CD4-positive, alpha-beta T cell treated with Interferon alpha-2 for 1 hour (primary cell): ENCODE data around the gene ATG2A.
A peak's percentile ranks its signal among the peaks of the same experiment; 100 is the strongest.

Experiments
- DNase-seq, 2 donors: peaks; one replicate each; pipeline ENCODE4 v3.0.0-alpha.2; 2020 to 2022

The ATG2A gene

DNA sequence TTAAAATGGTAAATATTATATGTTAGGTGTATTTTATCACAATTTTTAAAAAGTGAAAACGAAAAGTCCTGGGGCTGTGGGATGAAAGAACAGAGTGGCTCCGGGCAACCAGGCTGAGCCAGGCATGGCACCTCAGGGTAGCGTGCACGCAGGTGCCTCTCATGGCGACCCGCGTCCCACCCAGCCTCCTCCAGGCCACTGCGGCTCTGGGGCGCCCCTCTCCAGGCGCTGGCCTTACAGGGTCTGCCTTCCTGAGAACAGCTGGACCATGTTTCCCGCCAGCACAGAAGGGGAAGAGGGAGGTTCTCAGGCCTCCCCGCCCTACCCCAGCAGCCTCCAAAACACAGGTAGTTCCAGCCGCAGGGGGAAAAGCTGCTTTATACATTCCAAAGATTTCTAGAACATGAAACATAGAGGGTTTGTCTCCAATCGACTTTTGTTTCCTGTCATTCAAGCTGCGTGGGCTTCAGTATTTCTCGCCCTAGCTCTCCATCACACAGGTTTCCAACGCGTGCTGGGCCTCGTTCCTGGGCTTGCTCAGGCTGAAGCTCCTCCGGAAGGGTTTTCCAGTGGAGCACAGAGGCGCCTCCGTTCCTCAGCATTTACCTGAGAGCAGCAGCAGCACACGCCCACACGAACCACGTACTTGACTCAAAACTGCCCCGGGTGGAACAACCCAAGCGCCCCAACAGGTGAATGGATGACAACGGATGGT, 49.1 kb downstream of the ATG2A start:
- DNase-seq = no peak

DNA sequence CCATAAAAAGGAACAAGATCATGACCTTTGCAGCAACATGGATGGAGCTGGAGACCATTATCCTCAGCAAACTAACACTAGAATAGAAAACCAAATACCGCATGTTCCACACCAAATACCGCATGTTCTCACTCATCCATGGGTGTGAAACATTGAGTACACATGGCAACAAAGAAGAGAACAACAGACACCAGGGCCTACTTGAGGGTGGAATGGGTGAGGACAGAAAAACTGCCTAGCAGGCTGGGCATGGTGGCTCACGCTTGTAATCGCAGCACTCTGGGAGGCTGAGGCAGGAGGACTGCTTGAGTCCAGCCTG, 50.9 kb downstream of the ATG2A start:
- peak in 1 of 2 donors; percentile 45 for DNase-seq

DNA sequence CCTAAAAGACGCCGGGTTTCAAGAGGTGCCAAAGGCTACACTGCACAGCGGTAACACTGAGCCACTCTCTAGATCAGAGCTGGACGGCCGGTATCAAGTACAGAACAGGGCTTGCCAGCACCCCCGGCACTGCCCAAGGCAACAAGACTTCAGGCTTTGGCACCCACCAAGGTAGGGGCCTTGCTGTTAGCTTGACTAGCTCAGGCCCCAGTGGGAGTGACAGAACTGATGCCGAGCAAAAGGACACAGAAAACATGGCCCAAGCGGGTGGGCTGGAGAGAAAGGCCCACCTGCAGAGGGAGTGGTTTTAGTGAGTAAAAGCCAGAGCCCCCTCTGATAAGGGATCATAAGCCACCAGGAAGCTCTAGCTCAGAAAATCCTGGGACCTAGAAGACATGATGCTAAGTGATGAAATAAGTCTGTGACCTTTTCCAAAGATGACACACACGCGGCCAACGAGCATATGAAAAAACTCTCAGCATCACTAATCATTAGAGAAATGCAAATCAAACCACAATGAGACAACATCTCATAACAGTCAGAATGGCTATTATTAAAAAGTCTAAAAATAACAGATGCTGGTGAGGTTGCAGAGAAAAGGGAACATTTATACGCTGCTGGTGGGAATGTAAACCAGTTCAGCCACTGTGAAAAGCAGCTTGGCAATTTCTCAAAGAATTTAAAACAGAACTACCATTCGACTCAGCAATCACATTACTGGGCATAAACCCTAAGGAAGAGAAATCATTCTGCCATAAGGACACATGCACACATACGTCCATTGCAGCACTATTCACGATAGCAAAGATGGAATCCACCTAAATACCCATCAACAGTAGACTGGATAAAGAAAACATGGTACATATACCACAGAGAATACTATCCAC, 51.5 kb downstream of the ATG2A start:
- no peak for DNase-seq

DNA sequence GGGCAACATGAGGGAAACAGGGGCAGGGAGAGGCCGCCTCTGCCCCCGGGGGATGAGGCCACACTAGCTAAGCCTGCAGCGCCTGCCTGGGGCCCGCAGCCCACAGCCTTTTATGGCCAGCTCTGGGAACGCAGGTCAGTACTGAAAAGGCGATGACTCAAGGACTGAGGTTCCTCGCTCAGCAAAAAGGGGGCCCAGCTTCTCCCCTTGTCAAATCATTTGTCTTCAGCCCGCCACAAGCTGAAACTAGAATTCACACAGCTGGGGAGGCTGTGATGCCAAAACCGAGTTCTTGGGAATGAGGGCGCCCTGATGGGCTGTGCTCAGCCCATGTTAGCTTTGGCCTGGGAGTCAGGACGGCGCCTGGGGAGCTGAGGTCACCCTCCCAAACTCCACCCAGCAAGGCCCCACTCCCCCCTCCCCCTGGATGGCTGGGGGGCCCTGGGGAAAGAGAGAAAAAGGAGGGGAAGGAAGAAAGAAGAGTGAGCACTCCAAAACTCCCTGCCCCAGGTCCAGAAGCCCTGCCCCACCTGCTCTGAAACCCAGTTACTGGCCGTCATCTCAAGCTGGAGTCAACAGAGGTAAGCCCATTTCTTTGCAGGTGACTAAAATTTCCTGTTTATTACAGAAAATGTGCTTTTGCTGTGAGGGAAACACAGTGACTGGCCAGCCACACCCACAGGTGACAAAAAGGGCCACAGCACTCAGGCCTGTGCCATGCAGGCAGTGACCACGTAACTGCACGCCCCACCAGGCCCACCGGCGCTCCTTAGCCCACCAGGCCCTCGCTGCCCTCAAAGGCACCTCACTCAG, 52.3 kb downstream of the ATG2A start:
- DNase-seq = peak in 1 of 2 donors; percentile 53

DNA sequence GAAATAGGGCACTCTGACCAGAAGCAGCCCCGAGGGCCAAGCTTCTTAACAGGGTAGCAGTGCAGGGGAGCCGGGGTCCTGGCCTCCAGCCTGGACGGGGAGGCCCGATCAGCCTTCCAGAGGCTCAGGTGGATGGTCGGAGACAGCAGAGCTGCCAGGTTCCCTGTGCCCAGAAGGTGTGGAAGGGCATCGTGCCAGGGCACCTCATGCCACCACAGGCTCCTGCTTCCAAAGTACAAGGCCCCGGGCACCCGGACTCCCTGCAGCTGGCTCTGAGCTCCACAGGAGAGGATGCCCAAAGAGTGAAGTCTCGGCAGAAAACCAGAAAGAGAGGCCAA, 52.9 kb downstream of the ATG2A start:
- no peak for DNase-seq

DNA sequence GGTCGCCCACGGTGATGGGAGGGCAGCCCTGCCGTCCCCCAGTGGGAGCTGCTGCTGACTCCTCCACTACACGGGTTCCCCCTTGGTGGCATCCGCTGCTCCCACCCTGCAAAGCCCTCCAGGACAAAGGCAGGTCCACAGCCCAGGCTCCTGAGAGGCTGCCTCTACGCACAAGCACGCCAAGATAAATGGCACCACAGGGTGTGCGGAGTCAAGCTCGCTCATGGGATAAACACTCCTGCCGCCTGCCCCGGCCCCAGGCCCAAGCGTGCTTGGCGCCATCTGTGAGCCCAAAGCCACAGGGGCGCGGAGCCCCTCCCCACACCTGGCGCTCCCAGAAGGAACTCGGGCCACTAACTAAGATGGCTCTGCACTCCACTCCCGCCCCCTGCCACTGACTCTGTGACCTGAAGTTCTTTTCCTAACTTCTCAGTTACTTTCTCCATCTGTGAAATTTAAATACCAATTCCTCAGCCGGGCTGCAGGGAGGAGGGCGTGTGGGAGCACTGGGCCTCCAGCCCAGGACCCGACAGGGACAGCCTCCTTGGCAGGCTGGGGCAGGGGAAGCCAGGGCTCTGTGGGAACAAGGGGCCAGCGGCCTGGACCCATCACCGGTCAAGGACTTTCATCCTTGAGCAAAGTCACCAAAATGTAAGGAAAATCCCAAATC, 53.5 kb downstream of the ATG2A start:
- no peak for DNase-seq

DNA sequence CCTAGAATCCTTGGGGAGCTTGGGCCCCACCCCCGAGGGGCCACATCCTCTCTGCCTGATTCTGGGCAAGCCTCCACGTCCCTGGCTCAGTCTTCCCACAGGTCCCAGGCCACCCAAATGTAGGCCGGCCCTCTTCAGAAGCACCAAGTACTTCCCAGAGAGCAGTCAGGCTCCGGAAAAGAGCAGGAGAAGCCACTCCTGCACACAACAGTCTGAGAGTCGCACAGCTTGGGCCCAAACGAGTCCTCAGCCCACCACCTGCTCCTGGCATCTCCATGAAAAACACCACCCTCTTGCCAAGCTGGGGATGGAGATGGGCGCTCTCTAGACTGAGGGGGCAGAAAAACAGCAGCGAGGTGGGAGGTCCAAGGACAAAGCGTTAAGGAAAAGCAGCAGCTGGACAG, 54.0 kb downstream of the ATG2A start:
- DNase-seq = no peak

DNA sequence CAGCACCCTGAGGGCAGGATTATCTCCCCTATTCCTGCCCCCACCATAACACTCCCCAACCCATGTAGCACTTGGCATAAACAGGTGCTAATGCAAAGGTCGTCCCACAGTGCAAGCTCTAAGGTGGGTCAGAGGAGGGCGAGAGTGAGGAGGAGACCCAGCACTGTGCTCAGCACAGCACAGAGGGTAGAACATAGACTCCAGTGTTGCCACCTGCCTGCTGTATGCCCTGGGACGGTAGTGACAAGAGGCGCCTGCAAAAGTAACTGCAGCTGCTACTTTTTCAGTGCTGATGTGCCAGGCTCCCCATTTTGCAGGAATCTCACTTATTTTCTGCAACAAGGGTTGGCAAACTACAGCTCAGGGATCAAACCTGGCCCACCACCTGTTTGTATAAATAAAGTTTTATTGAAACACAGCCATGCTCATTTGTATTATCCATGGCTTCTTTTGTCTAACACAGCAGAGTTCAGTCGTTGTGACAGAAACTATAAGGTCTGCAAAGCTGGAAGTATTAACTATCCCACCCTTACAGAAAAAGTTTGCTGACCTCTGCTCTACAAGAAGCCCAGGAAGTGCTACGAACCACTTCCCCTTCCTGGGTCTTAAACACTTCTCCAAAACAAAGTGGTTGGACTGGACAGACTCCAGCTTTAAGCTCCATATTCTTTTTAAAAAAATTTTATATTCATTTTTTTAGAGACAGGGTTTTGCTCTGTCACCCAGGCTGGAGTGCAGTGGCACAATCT, 55.6 kb downstream of the ATG2A start:
- DNase-seq = peak in 1 of 2 donors; percentile 41

DNA sequence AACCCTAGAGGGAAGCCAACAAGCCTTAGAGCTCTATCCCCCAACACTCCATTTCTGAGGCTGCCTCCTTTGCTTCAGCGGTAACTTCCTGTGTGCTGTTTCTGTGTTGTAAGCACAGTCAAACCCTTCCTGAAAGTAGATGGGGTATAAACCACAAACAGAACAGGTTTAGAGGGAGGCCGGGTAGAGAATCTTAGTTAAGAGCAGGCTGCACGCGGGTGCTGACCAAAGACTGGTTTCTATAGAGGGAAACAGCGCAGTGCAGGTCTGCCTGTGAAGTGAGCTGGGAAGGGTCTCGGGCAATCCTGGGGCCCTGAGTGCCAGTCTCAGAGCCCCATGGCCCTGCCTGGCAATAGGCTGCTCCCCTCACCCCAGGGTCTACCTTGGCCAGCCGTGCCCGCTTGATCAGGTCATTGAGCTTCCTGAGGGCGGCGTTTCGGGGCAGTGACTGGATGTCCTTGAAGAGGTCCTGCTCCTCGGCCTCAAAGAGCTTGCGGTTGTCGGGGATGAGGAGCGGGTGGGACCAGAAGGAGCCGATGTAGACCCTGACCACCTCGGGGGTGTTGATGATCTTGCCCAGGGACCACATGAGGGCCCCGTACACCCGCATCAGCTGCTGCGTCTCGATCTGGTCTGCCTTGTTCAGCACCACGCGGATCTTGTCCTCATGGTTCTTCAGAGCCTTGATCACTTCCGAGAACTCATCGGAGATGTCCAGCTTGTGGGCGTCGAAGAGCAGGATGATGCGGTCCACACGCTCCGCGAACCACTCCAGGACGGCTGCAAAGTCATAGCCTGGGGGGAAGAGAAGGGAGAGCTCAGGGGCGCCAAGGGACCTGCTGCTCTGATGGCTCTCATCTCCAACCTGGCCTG, 57.2 kb downstream of the ATG2A start:
- peak; percentile 54 to 79 for DNase-seq

DNA sequence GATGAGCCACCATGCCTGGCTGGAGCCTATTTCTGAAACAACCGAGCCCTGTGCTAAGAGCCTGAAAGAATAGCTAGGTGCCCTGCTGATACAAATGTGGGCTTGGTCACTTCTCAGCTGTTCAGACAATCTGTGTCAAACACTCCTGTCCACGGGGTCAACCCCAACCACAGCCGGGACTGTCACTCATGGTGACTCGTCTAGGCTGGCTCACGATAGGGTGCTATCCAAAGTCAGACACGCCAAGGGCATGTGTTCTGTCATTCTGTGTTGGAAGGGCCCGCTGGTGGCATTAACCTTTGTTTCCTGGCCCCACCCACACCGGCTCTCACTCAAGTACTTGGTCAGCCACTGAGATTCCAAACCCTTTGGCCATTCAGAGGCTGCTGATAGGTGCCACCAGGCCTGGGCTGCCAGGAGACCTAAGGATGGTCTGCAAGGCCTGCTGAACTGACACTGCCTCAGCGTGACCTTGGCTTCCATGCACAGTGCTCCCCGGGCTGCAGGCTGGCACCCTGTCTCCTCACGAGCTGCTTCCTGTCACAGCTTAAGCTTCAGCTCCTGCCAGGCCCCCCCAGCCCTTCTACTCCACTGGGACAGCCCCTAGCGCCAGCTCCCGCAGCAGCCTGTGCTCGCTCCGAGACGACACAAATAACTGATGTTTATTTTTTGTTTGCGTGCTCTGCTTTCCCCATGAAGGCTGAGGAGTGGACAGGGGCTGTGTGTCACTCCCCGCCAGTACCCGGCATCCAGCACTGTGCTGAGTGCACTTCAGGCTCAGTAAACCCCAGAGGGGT, 58.3 kb downstream of the ATG2A start:
- DNase-seq = peak in 1 of 2 donors; percentile 71

DNA sequence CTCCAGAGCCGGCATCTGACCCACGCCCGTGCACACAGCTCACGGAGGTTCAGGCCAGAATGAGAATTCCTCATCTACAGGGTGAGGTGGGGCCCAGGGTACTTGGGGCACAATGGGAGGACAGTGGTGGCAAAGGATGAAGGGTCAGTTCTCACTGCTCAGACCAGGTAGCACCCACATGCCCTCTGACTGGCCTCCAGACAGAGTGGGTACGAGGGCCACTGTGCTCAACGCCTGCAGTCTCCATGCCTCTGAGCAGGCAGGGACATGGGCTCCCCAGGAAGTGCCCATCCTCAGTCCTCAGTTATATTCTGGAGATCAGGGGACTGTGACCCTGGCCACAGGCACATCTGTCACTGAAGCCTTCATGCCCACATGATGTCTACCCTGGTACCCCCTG, 59.5 kb downstream of the ATG2A start:
- DNase-seq = no peak

DNA sequence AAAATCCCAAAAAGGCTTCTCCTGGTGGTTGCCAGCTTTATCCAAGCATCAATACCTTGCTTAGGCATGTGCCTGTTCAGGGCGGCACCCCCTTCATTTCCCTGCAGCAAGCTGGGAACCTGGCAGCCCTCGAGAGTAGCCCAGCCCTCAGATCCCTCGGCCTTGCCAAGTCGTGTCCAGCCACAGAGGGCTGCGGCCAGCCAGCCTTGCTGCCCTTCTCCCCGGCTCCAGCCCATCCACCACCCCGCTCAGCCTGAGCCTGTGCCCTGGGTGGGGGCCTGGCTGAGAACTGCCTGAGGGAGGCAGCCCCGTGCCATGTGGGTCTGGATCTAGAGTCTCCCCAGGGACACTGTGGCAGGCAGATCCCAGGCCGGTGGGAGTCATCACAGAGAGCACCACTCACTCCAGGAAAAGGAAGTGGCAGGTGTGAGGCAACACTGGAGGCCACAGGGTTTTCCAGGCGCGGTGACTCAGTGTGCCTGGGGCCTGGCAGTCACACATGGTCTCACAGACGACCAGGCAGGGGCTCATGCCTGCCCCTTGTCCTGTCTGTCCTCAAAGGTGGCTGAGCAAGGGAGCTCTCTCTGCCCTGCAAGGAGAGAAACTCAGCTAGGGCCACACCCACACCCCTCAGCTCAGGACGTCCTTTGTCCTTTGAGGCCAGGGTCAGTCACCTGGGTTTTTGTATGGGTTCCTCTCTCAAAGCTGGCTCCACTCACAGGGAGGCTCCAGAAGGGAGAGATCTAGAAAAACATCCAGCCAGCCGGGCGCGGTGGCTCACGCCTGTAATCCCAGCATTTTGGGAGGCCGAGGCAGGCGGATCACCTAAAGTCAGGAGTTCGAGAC, 60.4 kb downstream of the ATG2A start:
- DNase-seq = peak in 1 of 2 donors; percentile 70

DNA sequence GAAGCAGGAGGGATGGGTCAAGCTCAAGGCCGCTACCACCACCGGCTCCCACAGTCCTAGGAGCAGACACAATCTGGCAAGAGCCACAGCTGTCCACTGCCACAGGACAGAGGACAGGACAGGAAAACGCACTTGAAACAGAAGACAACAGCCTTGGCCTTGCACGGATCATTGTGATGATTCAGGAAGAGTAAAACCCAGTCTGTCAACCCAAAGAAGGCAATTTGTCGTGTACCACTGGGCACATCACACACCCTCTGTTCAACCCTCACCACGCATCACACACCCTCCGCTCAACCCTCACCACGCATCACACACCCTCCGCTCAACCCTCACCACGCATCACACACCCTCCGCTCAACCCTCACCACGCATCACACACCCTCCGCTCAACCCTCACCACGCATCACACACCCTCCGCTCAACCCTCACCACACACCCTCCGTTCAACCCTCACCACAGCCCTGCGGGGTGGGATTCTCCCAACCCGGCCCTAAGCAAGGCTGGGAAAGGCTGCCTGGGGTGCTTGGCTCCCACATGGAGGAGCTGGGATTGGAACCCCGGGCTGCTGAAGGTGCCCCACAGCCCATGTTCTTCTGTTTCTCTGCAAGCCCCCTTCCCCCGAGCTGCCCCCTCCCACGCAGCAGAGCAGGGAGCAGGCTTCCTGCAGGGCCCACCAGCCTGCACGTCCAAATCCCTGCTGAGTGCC, 61.3 kb downstream of the ATG2A start:
- DNase-seq = no peak

DNA sequence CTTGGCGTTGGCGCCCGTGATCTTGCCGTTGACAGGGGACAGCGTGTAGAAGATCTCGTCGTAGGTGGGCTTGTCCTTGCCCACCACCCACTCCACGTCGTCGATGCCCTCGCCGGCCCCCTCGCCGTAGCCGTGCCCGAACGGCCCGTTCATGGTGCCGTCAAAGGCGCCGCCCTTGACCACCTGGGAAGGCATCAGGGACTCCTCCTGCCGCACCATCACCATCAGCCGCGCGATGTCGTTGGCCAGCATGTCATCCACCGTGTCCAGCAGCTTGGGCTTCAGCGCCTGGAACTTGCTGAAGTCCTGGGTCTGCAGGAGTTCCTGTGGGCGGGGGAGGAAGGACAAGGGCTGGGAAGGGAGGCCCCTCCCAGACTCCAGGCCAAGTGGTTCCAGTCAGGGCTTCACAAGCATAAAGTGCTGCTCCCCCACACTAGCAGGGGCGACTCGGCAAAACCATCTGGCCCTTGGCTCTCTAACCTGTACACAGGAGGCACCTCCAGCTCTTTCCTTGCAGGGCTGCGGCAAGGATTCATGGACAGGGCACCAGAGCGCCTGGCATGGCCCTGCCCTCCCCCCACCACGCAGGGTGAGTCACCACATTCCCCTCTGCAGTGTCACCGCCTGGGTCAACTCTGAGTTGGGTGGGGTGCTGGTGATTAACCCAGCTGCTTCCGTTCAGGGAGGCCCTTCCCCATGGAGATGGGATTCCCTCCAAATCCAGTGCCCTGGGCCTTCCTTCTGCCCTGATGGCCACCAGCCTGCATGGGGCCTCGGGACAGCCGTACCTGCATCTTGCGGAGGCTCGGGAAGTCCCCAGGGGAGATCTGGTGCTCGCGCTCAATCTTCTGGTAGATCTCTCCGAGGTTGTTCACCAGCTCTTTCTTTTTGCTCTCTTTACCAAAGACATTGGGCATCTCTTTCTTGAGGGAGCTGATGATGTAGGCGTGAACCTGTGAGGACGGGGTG, 62.2 kb downstream of the ATG2A start:
- DNase-seq = peak in 1 of 2 donors; percentile 68

DNA sequence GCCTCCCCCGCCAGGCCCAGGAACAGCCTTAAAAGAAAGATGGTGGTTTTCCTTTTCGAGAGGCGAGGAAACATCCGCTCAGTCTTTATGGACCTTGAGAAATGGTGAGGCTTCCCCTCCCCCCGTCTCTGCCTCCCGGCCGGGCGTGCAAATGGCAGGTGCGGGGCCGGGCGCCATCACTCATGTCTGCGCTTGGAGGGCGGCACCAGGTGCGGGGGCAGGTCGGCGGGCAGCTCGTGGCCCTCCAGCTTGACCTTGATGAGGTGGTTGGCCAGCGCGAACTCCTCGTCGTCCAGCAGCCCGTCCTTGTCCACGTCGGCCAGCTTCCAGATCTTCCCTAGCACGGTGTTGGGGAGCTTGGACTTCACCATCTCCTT, 62.9 kb downstream of the ATG2A start:
- no peak for DNase-seq

DNA sequence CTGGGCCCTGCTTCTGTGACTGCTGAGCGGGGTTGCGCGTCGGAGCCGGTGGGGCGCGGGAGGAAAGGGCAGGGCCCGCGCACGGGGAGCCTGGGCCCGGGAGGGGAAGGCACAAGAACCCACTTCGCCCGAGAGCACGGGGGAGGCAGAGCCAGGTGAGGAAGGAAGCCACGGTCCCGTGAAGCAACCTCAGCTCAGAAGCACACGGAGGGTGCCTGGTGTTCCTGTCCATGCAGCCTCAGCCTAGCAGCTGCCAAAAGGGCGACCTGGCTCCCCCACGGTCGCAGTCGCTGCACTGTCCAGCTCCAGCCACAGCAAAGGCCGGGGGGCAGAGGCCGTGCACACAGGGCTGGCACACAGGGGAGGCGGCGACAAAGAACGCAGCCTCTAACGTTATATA, 63.3 kb downstream of the ATG2A start:
- peak in 1 of 2 donors; percentile 57 for DNase-seq

DNA sequence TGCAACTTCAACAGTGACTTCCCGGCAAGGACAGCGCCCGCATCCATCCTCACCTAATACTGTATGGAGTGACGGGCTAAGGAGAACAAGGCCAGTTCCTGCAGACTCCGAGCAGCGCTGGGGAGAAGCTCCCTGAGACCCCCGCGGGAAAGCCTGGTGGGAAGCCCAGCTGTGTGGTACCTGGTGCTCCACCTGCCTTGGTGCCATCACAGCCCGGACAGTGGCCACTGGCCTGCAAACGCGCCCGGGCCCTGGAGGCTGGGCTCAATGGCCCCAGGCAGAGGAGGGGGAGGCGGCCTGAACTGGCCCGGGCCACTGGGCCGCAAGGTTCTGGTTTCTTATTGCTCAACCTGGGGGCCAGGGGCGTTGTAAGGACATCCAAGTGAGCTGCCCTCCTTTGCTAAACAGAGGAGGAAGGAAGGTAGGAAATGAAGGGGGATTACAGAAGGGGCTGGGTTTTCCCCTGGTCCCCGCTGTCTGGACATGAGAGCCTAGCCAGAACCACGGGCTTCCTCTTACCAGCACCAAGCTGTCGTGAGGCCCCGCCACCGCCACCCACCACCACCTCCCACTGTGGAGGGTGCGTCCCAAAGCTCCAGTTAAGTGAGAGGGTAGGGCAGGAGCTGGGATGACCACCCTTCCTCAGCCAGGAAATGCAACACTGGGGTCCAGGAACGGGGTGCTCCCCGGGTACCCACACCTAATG, 64.1 kb downstream of the ATG2A start:
- no peak for DNase-seq
